Measurements from ENCODE around the gene DHX35. TPM values are rescaled to one million over a fixed set of nuclear protein-coding genes. Genes with fewer than 3 reads are reported as not detected.

Gene DHX35
- polyA plus RNA-seq, 1 donor from 2014 or later, result 21.3 TPM

DNA sequence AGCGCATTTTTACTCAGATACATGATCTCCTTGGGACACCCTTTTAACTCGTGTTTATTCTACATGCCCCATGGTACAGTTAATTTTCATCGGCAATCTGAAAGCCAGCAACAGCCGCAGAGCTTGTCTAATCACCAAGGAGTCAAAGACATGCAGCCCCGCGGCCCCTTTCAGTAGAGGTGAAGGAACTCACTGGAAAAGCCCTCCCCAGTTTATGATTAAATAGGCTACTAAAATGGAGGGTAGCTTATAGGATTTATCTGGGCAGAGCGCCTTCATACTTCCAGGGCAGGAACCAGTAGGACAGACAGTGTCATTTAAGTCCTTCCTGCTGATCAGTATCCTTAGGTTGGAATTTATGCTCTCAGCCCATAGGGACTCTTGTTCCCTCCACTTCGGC lies 83.5 kb downstream of the DHX35 start:
- Histone ChIP-seq H2AFZ (ENCODE audit: low read depth, low read length) (no peak overlapping the region), H3K4me2 (ENCODE audit: low read length) (no peak overlapping the region), H3K27me3 (ENCODE audit: insufficient read depth, low read depth, low read length) (peaks cover 4% of the 10 kb centered on the region), H3K4me3 (ENCODE audit: low read length) (no peak overlapping the region), H3K79me2 (replicated peaks; ENCODE audit: insufficient read depth, low read length) (no peaks in the 10 kb centered on the region), H3K9me3 (ENCODE audit: low read length) (no peaks in the 10 kb centered on the region), H4K20me1 (ENCODE audit: insufficient read depth) (no peaks in the 10 kb centered on the region), H3K9me2 (ENCODE audit: insufficient read depth, low read length) (no peaks in the 10 kb centered on the region), H3K9ac (ENCODE audit: low read length) (no peak overlapping the region), H3K36me3 (ENCODE audit: insufficient read depth, low read length) (no peaks in the 10 kb centered on the region), H3F3A (ENCODE audit: insufficient read depth, low read length, poor library complexity, severe bottlenecking) (no peaks in the 10 kb centered on the region), H3K27ac (ENCODE audit: low read length) (no peak overlapping the region)
- TF ChIP-seq MXI1 (conservative IDR thresholded peaks at IDR 0.05; ENCODE audit: poor library complexity, severe bottlenecking), result no peak
- TF ChIP-seq EP300 (conservative IDR thresholded peaks at IDR 0.05; ENCODE audit: poor library complexity, severe bottlenecking), result no peak
- TF ChIP-seq EZH2 (IDR thresholded peaks at IDR 0.05; ENCODE audit: borderline replicate concordance, insufficient read depth, low read length, poor library complexity, severe bottlenecking), result no peak
- TF ChIP-seq POLR2AphosphoS5 (IDR thresholded peaks at IDR 0.05), result no peak
- no peak for TF ChIP-seq SMC3 (conservative IDR thresholded peaks at IDR 0.05; ENCODE audit: poor library complexity)
- TF ChIP-seq REST (IDR thresholded peaks at IDR 0.05; ENCODE audit: borderline replicate concordance), result no peak
- no peak for TF ChIP-seq CTCF (IDR thresholded peaks at IDR 0.05; ENCODE audit: poor library complexity, severe bottlenecking)
- TF ChIP-seq RAD21 (conservative IDR thresholded peaks at IDR 0.05), result no peak
- TF ChIP-seq TAF1 (IDR thresholded peaks at IDR 0.05; ENCODE audit: low read depth), result no peak

DNA sequence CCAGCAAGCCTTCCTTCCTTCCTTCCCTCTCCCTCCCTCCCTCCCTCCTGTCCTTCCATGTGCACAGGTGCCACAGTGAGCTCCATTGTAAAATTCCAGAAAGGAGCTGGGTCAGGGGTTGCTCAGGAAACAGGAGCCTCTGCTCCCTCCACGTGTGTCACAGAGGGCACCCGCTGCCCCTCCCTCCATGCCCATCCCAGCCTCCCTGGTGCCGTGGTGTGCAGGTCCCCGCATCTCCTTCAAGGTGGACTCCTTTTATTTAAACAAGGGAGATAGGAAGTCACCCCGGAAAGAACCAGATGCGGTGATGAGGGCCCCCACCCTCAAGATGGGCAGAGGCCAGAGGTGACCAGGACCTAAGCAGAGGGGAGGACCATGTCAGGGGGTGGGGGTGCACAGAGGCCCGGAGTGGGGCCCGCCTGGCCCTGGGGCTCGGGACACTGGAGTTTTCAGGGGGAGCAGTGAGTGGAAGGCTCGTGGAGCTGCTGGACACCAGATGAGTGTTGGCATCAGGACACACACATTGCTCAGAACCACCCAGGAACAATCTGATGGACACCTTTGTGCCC lies 85.4 kb downstream of the DHX35 start:
- Histone ChIP-seq H3K27ac (ENCODE audit: low read length) (no peak overlapping the region), H3K9me2 (ENCODE audit: insufficient read depth, low read length) (no peaks in the 10 kb centered on the region), H3K9ac (ENCODE audit: low read length) (no peak overlapping the region), H3K4me2 (ENCODE audit: low read length) (no peak overlapping the region), H4K20me1 (ENCODE audit: insufficient read depth) (no peaks in the 10 kb centered on the region), H3K4me3 (ENCODE audit: low read length) (no peak overlapping the region), H3K36me3 (ENCODE audit: insufficient read depth, low read length) (no peaks in the 10 kb centered on the region), H3K79me2 (replicated peaks; ENCODE audit: insufficient read depth, low read length) (no peaks in the 10 kb centered on the region), H3K27me3 (ENCODE audit: insufficient read depth, low read depth, low read length) (peaks cover 4% of the 10 kb centered on the region), H3F3A (ENCODE audit: insufficient read depth, low read length, poor library complexity, severe bottlenecking) (no peaks in the 10 kb centered on the region), H2AFZ (ENCODE audit: low read depth, low read length) (no peak overlapping the region), H3K9me3 (ENCODE audit: low read length) (no peaks in the 10 kb centered on the region)
- no peak for TF ChIP-seq SMC3 (conservative IDR thresholded peaks at IDR 0.05; ENCODE audit: poor library complexity)
- TF ChIP-seq MXI1 (conservative IDR thresholded peaks at IDR 0.05; ENCODE audit: poor library complexity, severe bottlenecking), result no peak
- no peak for TF ChIP-seq RAD21 (conservative IDR thresholded peaks at IDR 0.05)
- no peak for TF ChIP-seq REST (IDR thresholded peaks at IDR 0.05; ENCODE audit: borderline replicate concordance)
- TF ChIP-seq EP300 (conservative IDR thresholded peaks at IDR 0.05; ENCODE audit: poor library complexity, severe bottlenecking), result no peak
- TF ChIP-seq POLR2AphosphoS5 (IDR thresholded peaks at IDR 0.05), result no peak
- TF ChIP-seq EZH2 (IDR thresholded peaks at IDR 0.05; ENCODE audit: borderline replicate concordance, insufficient read depth, low read length, poor library complexity, severe bottlenecking), result no peak
- TF ChIP-seq CTCF (IDR thresholded peaks at IDR 0.05; ENCODE audit: poor library complexity, severe bottlenecking), result no peak
- no peak for TF ChIP-seq TAF1 (IDR thresholded peaks at IDR 0.05; ENCODE audit: low read depth)

Data from neural cell (in vitro differentiated cells).